Spleen (tissue), 11 donors: ENCODE measurements around the gene S100A5. TPM values are rescaled to one million over a fixed set of nuclear protein-coding genes. Genes with fewer than 3 reads are reported as not detected.

Experiments
- DNase-seq: peaks from one replicate; pipeline ENCODE4 v3.0.0-alpha.2; 2020
- H3K27ac ChIP-seq, 8 donors: fragments of 200-600 bp; sonication (generic) in 7 of 8; 1 replicate in 4 of 8; 2 replicates in 4 of 8; pipeline versions ENCODE4 v1.5.0 to v1.8.0; 2016 to 2021; ENCODE audit warnings: inconsistent platforms in 4 of 8, mild to moderate bottlenecking in 4 of 8, moderate library complexity in 1 of 8
- H3K27me3 ChIP-seq, 7 donors: fragments of 200-600 bp; sonication (generic) in 6 of 7; replicated peaks in 1 of 7; 1 replicate in 4 of 7; 2 replicates in 3 of 7; pipeline versions ENCODE4 v1.5.0 to v1.8.0; 2016 to 2021; ENCODE audit warnings: inconsistent platforms in 3 of 7, mild to moderate bottlenecking in 1 of 7
- H3K36me3 ChIP-seq, 6 donors: fragments of 200-600 bp; sonication (generic) in 5 of 6; 1 replicate in 4 of 6; 2 replicates in 2 of 6; pipeline versions ENCODE4 v1.5.0 to v1.8.0; 2016 to 2021; ENCODE audit warnings: inconsistent platforms in 2 of 6
- H3K4me1 ChIP-seq, 6 donors: fragments of 200-600 bp; sonication (generic) in 5 of 6; 1 replicate in 3 of 6; 2 replicates in 3 of 6; pipeline versions ENCODE4 v1.5.0 to v1.8.0; 2016 to 2021; ENCODE audit warnings: inconsistent platforms in 3 of 6
- H3K4me3 ChIP-seq, 8 donors: fragments of 200-600 bp; sonication (generic) in 7 of 8; 1 replicate in 4 of 8; 2 replicates in 4 of 8; pipeline versions ENCODE4 v1.5.0 to v1.8.0; 2016 to 2021; ENCODE audit warnings: inconsistent platforms in 4 of 8, mild to moderate bottlenecking in 4 of 8, moderate library complexity in 2 of 8
- H3K9me3 ChIP-seq, 8 donors: fragments of 200-600 bp; sonication (generic) in 7 of 8; 1 replicate in 4 of 8; 2 replicates in 4 of 8; pipeline versions ENCODE4 v1.5.0 to v1.8.0; 2016 to 2021; ENCODE audit warnings: inconsistent platforms in 4 of 8
- CTCF ChIP-seq, 11 experiments: fragments of 200-600 bp in 7 of 11; fragments of 450-650 bp in 4 of 11; sonication (generic) in 4 of 11; IDR thresholded peaks in 8 of 11; conservative IDR thresholded peaks in 3 of 11; 1 replicate in 7 of 11; 2 replicates in 4 of 11; pipeline versions ENCODE4 v1.4.0 to v1.8.0; 2016 to 2021; ENCODE audit warnings: antibody characterized with exemption in 11 of 11, inconsistent platforms in 4 of 11, mild to moderate bottlenecking in 1 of 11
- POLR2A ChIP-seq, 3 donors: fragments of 450-650 bp; IDR thresholded peaks; one replicate each; pipeline ENCODE4 v1.5.1; 2017; ENCODE audit warnings: antibody characterized with exemption in 3 of 3, mild to moderate bottlenecking in 1 of 3
- POLR2AphosphoS5 ChIP-seq, 3 donors: sonication (generic); formaldehyde crosslinking; IDR thresholded peaks; one replicate each; pipeline ENCODE4 v1.5.1; 2017; ENCODE audit warnings: antibody characterized with exemption in 3 of 3
- WGBS, 5 donors: extraction: QIAGEN DNeasy Blood & Tissue Kit in 3 of 5; methylation state at CpG; one replicate each; pipeline versions ENCODE4 v1.1.5 to v1.1.7; 2013 to 2018; 5-methylcytosine and 5-hydroxymethylcytosine counted together
- intact Hi-C: fragments of 100-400 bp; cut with DNase I; formaldehyde crosslinking; loops from one replicate; pipeline ENCODE4 v1.15.0; 2023; ENCODE audit warnings: low total_unique reads
- polyA plus RNA-seq, 3 donors: library from polyadenylated mRNA; stranded (reverse); fragments of 200-250 nt; gene quantifications; one replicate each; pipeline ENCODE4 v1.2.1, GENCODE V29; 2013
- total RNA-seq, 7 donors: library from RNA; depleted of rRNA in 3 of 7; stranded (reverse); fragments of >200 nt in 3 of 7; fragmentation: NEBNext Ultra II Directional in 4 of 7; extraction: Animal tissue kit (Norgen Biotek cat#: 25700) in 4 of 7; gene quantifications; one replicate each; pipeline versions ENCODE4 v1.1.0 to v1.2.1, GENCODE V29; 2016 to 2021
- donor health status: healthy with polysubstance abuse.
- donor health status: DM: no; HTN: no; CAD: no; lungs with moderate emphysema.
- donor health status: DM: no; HTN: no; CAD: no.
- donor health status: Bipolar disorder and iron deficiency.
- donor health status: healthy.
- donor health status: DM: no; HTN: no; CAD: no.
- donor health status: DM: yes; HTN: yes; CAD: no.

The S100A5 gene
- total and polyA plus RNA-seq, 10 donors = 0.32 to 2.8 (median 0.46) TPM; not detected in 7

DNA sequence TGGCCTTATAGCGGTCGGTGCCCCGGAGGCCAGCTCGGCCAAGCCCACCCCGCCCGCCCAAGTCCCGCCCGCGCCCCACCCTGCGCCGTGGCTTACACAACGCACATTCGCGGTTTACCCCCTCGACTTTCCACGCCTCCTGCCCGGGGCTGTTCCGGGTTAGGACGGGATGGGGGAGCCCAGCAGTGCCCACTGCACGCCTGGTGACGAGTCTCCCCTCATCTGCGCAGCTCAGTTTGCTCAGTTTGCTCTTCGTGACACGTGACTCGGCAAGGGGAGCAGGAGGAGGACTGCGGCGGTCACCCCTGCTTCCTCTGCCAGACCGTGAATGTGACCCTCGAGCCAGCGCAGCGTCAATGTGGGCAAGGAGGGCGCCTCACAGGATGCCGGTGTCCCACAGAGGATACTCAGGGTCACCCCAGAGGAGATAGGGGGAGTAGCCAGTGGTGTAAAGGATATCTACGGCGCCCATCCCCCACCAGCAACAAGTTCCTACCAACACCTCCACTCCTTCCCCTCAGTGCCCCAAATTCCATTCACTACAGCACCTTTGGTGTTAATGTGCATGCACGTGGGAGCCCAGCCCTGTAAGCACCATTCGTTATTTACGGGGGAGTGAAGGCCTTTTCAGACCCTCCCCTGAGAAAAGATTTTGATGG, 4.6 kb downstream of the S100A5 start:
- Histone ChIP-seq H3K4me3 (peak overlapping the region; percentile 56 to 84 (median 66)), H3K27me3 (no peaks in the 10 kb centered on the region), H3K9me3 (no peaks in the 10 kb centered on the region), H3K36me3 (peaks cover 0 to 12% (median 0%) of the 10 kb centered on the region in 6 donors), H3K4me1 (peaks cover 29 to 78% (median 63%) of the 10 kb centered on the region in 6 donors), H3K27ac (peak overlapping the region; percentile 88 to 99 (median 95))
- 1 to 2% (median 1%) methylated on average over 14 to 38 of the region's 38 CpGs for WGBS, 5 donors
- peak; percentile 91 to 94 (median 93) for TF ChIP-seq POLR2AphosphoS5 (IDR thresholded peaks at IDR 0.05)
- peak in 1 of 11 experiments; percentile 13 for TF ChIP-seq CTCF (IDR thresholded peaks at IDR 0.05 in 8 of 11, conservative IDR thresholded peaks at IDR 0.05 in 3 of 11)
- TF ChIP-seq POLR2A (IDR thresholded peaks at IDR 0.05) = peak in 2 of 3 donors; percentile 14 to 52
- peak; percentile 94 for DNase-seq
- intact Hi-C loops = no loop called here

DNA sequence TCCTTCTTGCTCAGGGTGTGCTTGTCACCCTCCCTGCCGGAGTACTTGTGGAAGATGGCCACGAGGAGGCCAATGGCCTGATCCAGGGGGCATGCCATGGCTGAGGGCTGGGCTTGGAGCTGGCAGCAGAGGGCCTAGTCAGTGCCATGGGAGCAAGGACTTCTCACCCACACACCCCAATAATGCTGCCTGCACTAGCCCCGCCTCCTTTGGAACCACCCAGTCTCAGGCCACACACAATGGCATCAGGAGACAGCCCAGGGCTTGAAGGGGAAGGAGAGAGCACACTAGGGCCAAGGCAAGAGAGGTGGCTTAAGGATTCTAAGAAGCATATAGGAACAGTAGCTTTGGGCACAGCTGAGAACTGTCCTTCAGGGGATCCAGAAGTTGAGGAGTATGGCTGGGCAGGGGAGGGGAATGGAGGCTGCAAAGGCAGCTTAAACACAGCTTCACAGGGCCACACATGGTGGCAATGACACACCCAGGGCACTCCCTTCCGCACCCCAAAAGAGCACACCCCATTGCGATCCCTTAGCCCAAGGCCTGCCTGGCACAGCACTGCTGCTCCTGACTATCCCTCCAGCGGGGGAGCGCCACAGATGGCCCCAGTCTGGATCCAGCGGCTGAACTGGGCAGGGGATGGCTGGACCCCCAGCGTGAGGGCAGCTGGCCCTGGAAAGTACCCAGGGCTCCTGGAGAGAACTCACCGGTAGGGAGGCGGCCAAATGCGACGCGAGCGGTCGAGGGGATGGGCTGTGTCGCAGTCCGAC, 5.3 kb downstream of the S100A5 start, which contains the start of gene S100A6:
Gene S100A6, minus strand, starts transcription at position 750 of the 770 bp plus-strand sequence. Its CDS starts 652 bp downstream, at position 98.
- TF ChIP-seq POLR2A (IDR thresholded peaks at IDR 0.05) (no peak), POLR2AphosphoS5 (IDR thresholded peaks at IDR 0.05) (peak in 1 of 3 donors; percentile 2), CTCF (IDR thresholded peaks at IDR 0.05 in 8 of 11, conservative IDR thresholded peaks at IDR 0.05 in 3 of 11) (peak in 1 of 11 experiments; percentile 18)
- Histone ChIP-seq H3K4me3 (peak within 1 kb of the TSS; percentile 56 to 84 (median 66)), H3K27ac (peak within 1 kb of the TSS; percentile 88 to 99 (median 95)), H3K4me1 (peaks cover 22 to 78% (median 56%) of the 10 kb centered on the region in 6 donors), H3K36me3 (peaks cover 0 to 12% (median 0%) of the 10 kb centered on the region in 6 donors), H3K27me3 (no peaks in the 10 kb centered on the region), H3K9me3 (no peaks in the 10 kb centered on the region)
- intact Hi-C loops = no loop called here
- DNase-seq = peak; percentile 87
- 12 to 26% (median 13%) methylated on average over 11 to 18 of the region's 18 CpGs for WGBS, 5 donors

DNA sequence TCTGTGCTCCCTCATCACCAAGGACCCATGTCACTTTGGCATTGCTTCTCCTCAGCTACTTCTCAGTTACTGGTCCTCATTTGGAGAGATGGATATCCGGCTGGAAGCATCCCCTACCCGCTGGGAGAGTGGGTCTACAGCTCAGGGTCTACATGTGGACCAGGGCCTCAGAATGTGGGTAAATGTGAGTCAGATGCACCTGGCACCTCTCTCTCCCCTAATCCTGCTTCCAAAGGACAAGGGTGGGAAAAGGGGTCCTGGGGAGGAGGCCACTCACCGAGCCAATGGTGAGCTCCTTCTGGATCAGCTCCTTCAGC, 5.9 kb downstream of the S100A5 start:
- intact Hi-C loops = loop anchor here (5.0 kb wide), 1 partner anchor 32 kb away; the partner anchor contains the start of gene S100A2
- 76 to 88% (median 86%) methylated on average over 3 of the region's 3 CpGs for WGBS, 5 donors
- no peaks in the 10 kb centered on the region for H3K27me3 ChIP-seq
- peak overlapping the region; percentile 88 to 99 (median 95) for H3K27ac ChIP-seq
- H3K4me3 ChIP-seq = peak overlapping the region; percentile 56 to 84 (median 66)
- H3K4me1 ChIP-seq = peaks cover 21 to 73% (median 53%) of the 10 kb centered on the region in 6 donors
- H3K9me3 ChIP-seq = no peaks in the 10 kb centered on the region
- no peak for TF ChIP-seq POLR2AphosphoS5 (IDR thresholded peaks at IDR 0.05)
- TF ChIP-seq CTCF (IDR thresholded peaks at IDR 0.05 in 8 of 11, conservative IDR thresholded peaks at IDR 0.05 in 3 of 11) = no peak
- peaks cover 0 to 12% (median 0%) of the 10 kb centered on the region in 6 donors for H3K36me3 ChIP-seq
- no peak for DNase-seq
